ENCODE measurements around the gene SLC26A8. TPM values are rescaled to one million over a fixed set of nuclear protein-coding genes. Genes with fewer than 3 reads are reported as not detected.
A peak's percentile ranks its signal among the peaks of the same experiment; 100 is the strongest.

SLC26A8 gene, protein sequence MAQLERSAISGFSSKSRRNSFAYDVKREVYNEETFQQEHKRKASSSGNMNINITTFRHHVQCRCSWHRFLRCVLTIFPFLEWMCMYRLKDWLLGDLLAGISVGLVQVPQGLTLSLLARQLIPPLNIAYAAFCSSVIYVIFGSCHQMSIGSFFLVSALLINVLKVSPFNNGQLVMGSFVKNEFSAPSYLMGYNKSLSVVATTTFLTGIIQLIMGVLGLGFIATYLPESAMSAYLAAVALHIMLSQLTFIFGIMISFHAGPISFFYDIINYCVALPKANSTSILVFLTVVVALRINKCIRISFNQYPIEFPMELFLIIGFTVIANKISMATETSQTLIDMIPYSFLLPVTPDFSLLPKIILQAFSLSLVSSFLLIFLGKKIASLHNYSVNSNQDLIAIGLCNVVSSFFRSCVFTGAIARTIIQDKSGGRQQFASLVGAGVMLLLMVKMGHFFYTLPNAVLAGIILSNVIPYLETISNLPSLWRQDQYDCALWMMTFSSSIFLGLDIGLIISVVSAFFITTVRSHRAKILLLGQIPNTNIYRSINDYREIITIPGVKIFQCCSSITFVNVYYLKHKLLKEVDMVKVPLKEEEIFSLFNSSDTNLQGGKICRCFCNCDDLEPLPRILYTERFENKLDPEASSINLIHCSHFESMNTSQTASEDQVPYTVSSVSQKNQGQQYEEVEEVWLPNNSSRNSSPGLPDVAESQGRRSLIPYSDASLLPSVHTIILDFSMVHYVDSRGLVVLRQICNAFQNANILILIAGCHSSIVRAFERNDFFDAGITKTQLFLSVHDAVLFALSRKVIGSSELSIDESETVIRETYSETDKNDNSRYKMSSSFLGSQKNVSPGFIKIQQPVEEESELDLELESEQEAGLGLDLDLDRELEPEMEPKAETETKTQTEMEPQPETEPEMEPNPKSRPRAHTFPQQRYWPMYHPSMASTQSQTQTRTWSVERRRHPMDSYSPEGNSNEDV
- total RNA-seq = 1 to 10 TPM in 1 of 2 donors, not detected in 1; 1.5 TPM
- under 1 TPM; 0.30 to 0.61 (median 0.53) TPM for polyA plus RNA-seq (ENCODE audit: insufficient read length in 6 of 6)
- long read RNA-seq, donor 1 = 0 reads
- long read RNA-seq, donor 2 = 0 reads
- long read RNA-seq, donor 3, partial matches to known transcripts = 0 of 12 reads
- long read RNA-seq, donor 3, other reads (novel, unspliced or antisense) = 12 of 12 reads
- long read RNA-seq, donor 4 = 0 reads
- long read RNA-seq, donor 5 = 0 reads
- long read RNA-seq, donor 6 = 0 reads
- long read RNA-seq, donor 7 = 0 reads
- long read RNA-seq, donor 8 = 0 reads
- long read RNA-seq, donor 9 = 0 reads
- long read RNA-seq, donor 10 = 0 reads
- long read RNA-seq, donor 11 = 0 reads
- long read RNA-seq, donor 12 = 0 reads

DNA sequence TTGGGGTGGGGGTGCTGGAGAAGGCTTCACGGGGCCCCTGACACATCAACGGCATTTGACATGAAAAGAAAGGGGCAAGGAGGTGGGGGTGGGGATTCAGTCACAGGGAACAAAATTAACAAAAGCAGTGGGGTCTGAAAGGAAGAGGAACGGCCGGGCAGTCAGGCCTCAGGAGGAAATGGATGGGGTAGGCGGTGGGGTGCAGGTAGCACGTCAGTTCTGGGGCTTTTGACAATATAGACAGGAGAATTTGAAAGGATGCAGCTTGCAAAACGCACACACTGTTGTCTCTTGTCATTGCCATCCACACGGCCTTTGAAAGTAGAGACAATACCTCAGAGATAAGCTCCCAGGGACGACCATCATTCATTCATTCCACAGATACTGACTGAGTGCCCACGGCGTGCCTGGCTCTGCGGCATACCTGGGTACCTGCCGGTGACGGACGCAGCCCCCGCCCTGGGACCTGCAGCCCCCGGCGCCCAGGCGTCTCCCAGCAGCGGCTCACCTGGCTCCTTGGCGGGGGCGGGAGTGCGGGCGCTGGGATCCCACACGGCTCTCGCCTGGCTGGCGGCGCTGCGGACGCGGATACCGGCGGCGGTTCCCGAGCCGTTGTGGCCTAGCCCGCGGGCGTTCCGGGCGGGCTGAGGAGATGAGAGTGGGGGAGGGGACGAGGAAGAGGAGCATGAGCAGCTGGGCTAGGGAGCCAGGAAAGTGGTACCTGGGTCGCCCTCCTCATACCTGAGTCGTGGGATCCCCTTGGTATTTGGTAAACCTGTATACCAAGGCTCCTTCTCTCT lies at the start of gene SLC26A8:
Gene SLC26A8 (minus strand): TSS at position 646 of the 800 bp plus-strand sequence. CDS start 4,934 bp downstream, outside the sequence.
- Histone ChIP-seq H3K36me3 (no peaks in the 10 kb centered on the region), H3K27me3 (peaks cover 0 to 11% of the 10 kb centered on the region in 2 donors), H3K27ac (peak within 1 kb of the TSS in 1 of 2 donors; percentile 50), H3K4me1 (peaks cover 3 to 39% of the 10 kb centered on the region in 2 donors), H3K9me3 (no peaks in the 10 kb centered on the region), H3K4me3 (peak within 1 kb of the TSS in 1 of 2 donors; percentile 21)
- ATAC-seq = no peak
- TF ChIP-seq, protein P1, sequence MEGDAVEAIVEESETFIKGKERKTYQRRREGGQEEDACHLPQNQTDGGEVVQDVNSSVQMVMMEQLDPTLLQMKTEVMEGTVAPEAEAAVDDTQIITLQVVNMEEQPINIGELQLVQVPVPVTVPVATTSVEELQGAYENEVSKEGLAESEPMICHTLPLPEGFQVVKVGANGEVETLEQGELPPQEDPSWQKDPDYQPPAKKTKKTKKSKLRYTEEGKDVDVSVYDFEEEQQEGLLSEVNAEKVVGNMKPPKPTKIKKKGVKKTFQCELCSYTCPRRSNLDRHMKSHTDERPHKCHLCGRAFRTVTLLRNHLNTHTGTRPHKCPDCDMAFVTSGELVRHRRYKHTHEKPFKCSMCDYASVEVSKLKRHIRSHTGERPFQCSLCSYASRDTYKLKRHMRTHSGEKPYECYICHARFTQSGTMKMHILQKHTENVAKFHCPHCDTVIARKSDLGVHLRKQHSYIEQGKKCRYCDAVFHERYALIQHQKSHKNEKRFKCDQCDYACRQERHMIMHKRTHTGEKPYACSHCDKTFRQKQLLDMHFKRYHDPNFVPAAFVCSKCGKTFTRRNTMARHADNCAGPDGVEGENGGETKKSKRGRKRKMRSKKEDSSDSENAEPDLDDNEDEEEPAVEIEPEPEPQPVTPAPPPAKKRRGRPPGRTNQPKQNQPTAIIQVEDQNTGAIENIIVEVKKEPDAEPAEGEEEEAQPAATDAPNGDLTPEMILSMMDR (IDR thresholded peaks at IDR 0.05) = no peak
- intact Hi-C loops (cut with DNase I) = no loop called here
- DNase-seq = peak in 1 of 4 donors; percentile 87

DNA sequence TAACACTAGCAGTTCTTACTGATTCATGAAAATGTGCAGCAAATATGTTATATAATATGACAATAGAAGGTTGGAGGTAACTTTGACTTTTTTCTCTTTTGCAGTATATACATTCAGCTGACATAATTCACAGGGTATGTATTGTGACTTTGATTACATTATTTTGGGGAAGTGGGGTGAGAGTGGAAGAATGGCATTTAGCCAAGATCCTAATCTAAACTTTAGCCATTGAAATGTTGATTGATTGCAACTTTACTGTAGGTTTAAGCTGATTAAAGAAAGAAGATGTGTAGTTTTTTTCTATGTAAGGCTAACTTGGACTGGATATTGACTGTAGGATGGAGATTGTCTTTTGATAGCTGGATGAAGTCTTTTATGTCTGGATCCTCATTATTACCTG lies 49.1 kb upstream of the SLC26A8 start:
- no peaks in the 10 kb centered on the region for H3K9me3 ChIP-seq
- H3K4me1 ChIP-seq = peaks cover 3 to 22% of the 10 kb centered on the region in 2 donors
- H3K36me3 ChIP-seq = peaks cover 0 to 36% of the 10 kb centered on the region in 2 donors
- no peak overlapping the region for H3K4me3 ChIP-seq
- intact Hi-C loops (cut with DNase I) = no loop called here
- DNase-seq (no peak), ATAC-seq (no peak)
- no peaks in the 10 kb centered on the region for H3K27me3 ChIP-seq
- TF ChIP-seq, protein P1 (IDR thresholded peaks at IDR 0.05) = no peak
- H3K27ac ChIP-seq = no peak overlapping the region

DNA sequence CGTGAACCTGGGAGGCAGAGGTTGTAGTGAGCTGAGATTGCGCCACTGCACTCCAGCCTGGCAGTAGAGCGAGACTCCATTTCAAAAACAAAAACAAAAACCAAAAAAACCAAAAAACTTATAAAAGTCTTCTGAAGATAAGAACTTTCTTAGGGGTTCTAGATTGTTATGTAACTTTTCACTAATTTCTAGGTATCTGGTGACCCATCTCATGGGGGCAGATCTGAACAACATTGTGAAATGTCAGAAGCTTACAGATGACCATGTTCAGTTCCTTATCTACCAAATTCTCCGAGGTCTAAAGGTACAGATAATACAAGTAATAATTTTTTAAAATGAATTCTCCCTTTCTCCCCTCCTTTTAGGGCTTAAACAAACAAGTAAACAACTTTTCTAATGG lies 48.2 kb upstream of the SLC26A8 start:
- H3K4me3 ChIP-seq = no peak overlapping the region
- intact Hi-C loops (cut with DNase I) = no loop called here
- no peak for DNase-seq
- no peak overlapping the region for H3K27ac ChIP-seq
- no peak for ATAC-seq
- no peaks in the 10 kb centered on the region for H3K27me3 ChIP-seq
- TF ChIP-seq, protein P1 (IDR thresholded peaks at IDR 0.05) = no peak
- peaks cover 3 to 31% of the 10 kb centered on the region in 2 donors for H3K4me1 ChIP-seq
- no peaks in the 10 kb centered on the region for H3K9me3 ChIP-seq
- peaks cover 0 to 27% of the 10 kb centered on the region in 2 donors for H3K36me3 ChIP-seq

DNA sequence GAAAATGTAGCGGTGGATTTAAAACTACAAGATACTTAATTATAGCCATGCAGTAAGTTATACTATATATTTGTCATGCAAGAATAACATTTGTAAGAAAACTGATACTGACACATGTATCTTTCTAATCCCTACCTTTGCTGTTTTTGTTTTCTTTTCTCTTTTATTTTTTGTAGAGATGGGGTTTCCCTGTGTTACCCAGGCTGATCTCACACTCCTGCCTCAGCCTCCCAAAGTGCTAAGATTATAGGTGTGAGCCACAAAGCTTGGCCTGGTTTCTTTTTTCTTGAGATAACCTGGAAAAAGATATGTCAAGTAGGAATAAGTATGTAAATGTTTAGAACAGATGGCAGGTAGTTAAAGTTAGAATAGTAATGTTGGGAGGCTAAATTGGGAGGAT lies 47.3 kb upstream of the SLC26A8 start:
- no peak overlapping the region for H3K27ac ChIP-seq
- intact Hi-C loops (cut with DNase I) = no loop called here
- H3K27me3 ChIP-seq = no peaks in the 10 kb centered on the region
- no peaks in the 10 kb centered on the region for H3K9me3 ChIP-seq
- TF ChIP-seq, protein P1 (IDR thresholded peaks at IDR 0.05) = no peak
- no peak for DNase-seq
- H3K4me1 ChIP-seq = peaks cover 4 to 41% of the 10 kb centered on the region in 2 donors
- H3K36me3 ChIP-seq = peaks cover 0 to 17% of the 10 kb centered on the region in 2 donors
- H3K4me3 ChIP-seq = no peak overlapping the region
- no peak for ATAC-seq
